Liver (tissue), 3 donors: ENCODE measurements around the gene BST1.

Experiments
- EGR1 ChIP-seq, 2 donors: IDR thresholded peaks; 2 replicates each; pipeline ENCODE4 v1.6.1; 2016 to 2018; ENCODE audit warnings: antibody characterized with exemption in 2 of 2, low read depth in 2 of 2
- FOXA1 ChIP-seq: IDR thresholded peaks from 2 replicates; pipeline ENCODE4 v1.6.1; 2016; ENCODE audit warnings: antibody characterized with exemption
- GABPA ChIP-seq, 2 donors: IDR thresholded peaks in 1 of 2; conservative IDR thresholded peaks in 1 of 2; 2 replicates each; pipeline ENCODE4 v1.6.1; 2016; ENCODE audit warnings: antibody characterized with exemption in 2 of 2, mild to moderate bottlenecking in 1 of 2, moderate library complexity in 1 of 2
- JUND ChIP-seq, 2 donors: IDR thresholded peaks; 2 replicates each; pipeline ENCODE4 v1.6.1; 2016; ENCODE audit warnings: antibody characterized with exemption in 2 of 2
- RAD21 ChIP-seq, 2 donors: IDR thresholded peaks; 2 replicates each; pipeline ENCODE4 v1.6.1; 2016; ENCODE audit warnings: antibody characterized with exemption in 2 of 2, mild to moderate bottlenecking in 2 of 2
- SP1 ChIP-seq: IDR thresholded peaks from 2 replicates; pipeline ENCODE4 v1.6.1; 2018; ENCODE audit warnings: antibody characterized with exemption, mild to moderate bottlenecking
- TAF1 ChIP-seq: conservative IDR thresholded peaks from 2 replicates; pipeline ENCODE4 v1.6.1; 2016; ENCODE audit warnings: antibody characterized with exemption, mild to moderate bottlenecking
- YY1 ChIP-seq: IDR thresholded peaks from 2 replicates; pipeline ENCODE4 v1.6.1; 2016; ENCODE audit warnings: antibody characterized with exemption, mild to moderate bottlenecking
- TF ChIP-seq, protein P1 (sequence below): fragments of 150-350 bp; IDR thresholded peaks from 2 replicates; pipeline ENCODE4 v1.5.1; 2017; ENCODE audit warnings: improper control_type of control experiment, low read depth, low read length; ENCODE audit not compliant: missing input control
- TF ChIP-seq, protein P2 (sequence below): IDR thresholded peaks from 2 replicates; pipeline ENCODE4 v1.6.1; 2016; ENCODE audit warnings: antibody characterized with exemption
- TF ChIP-seq, protein P3 (sequence below): IDR thresholded peaks from 2 replicates; pipeline ENCODE4 v1.6.1; 2016; ENCODE audit warnings: antibody characterized with exemption, mild to moderate bottlenecking
- TF ChIP-seq, protein P4 (sequence below): IDR thresholded peaks from 2 replicates; pipeline ENCODE4 v1.6.1; 2016; ENCODE audit warnings: antibody characterized with exemption
- donor health status: healthy.
- donor health status: healthy.

DNA sequence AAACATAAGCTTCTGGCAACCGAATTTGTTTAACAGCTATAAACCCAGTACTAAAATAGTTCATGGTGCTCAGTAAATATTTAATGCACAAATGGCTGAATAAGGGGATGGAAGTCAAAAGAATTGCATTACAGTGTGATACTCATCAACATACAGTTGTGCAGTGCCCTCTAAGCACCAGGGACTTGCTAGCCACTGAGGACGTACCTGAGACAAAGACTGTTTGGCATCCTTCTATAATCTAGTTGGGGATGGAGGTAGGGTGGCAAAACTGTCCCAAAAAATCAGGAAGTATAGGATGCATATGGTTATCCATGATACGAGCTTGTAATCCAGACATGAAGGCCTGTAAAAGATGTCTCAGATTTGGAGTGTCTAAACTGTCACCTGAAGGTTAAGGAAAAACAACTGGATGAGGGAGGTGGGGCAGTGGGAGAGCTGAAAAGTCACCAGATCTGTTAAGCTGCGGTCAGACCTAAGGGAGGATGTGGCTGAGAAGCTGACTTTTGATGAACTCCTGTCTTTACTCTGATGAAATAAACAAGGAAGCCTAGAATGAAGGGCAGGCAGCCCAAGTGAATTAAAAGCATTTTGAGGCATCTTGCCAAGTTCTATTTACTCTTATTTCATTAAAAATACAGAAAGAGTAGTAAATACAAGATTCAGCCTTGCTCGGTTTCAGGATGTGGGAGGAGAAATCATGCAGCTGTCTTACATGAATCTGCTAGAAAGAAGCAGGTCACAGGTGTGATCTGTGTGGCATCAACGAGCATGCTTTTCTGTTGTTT, 63.2 kb downstream of the BST1 start:
- no peak for TF ChIP-seq YY1
- TF ChIP-seq, protein P1, sequence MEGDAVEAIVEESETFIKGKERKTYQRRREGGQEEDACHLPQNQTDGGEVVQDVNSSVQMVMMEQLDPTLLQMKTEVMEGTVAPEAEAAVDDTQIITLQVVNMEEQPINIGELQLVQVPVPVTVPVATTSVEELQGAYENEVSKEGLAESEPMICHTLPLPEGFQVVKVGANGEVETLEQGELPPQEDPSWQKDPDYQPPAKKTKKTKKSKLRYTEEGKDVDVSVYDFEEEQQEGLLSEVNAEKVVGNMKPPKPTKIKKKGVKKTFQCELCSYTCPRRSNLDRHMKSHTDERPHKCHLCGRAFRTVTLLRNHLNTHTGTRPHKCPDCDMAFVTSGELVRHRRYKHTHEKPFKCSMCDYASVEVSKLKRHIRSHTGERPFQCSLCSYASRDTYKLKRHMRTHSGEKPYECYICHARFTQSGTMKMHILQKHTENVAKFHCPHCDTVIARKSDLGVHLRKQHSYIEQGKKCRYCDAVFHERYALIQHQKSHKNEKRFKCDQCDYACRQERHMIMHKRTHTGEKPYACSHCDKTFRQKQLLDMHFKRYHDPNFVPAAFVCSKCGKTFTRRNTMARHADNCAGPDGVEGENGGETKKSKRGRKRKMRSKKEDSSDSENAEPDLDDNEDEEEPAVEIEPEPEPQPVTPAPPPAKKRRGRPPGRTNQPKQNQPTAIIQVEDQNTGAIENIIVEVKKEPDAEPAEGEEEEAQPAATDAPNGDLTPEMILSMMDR = no peak
- no peak for TF ChIP-seq RAD21 (IDR thresholded peaks at IDR 0.05)
- TF ChIP-seq SP1 = no peak
- no peak for TF ChIP-seq TAF1
- no peak for TF ChIP-seq GABPA (IDR thresholded peaks at IDR 0.05 in 1 of 2, conservative IDR thresholded peaks at IDR 0.05 in 1 of 2)
- TF ChIP-seq, protein P2, sequence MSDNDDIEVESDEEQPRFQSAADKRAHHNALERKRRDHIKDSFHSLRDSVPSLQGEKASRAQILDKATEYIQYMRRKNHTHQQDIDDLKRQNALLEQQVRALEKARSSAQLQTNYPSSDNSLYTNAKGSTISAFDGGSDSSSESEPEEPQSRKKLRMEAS = no peak
- TF ChIP-seq, protein P3, sequence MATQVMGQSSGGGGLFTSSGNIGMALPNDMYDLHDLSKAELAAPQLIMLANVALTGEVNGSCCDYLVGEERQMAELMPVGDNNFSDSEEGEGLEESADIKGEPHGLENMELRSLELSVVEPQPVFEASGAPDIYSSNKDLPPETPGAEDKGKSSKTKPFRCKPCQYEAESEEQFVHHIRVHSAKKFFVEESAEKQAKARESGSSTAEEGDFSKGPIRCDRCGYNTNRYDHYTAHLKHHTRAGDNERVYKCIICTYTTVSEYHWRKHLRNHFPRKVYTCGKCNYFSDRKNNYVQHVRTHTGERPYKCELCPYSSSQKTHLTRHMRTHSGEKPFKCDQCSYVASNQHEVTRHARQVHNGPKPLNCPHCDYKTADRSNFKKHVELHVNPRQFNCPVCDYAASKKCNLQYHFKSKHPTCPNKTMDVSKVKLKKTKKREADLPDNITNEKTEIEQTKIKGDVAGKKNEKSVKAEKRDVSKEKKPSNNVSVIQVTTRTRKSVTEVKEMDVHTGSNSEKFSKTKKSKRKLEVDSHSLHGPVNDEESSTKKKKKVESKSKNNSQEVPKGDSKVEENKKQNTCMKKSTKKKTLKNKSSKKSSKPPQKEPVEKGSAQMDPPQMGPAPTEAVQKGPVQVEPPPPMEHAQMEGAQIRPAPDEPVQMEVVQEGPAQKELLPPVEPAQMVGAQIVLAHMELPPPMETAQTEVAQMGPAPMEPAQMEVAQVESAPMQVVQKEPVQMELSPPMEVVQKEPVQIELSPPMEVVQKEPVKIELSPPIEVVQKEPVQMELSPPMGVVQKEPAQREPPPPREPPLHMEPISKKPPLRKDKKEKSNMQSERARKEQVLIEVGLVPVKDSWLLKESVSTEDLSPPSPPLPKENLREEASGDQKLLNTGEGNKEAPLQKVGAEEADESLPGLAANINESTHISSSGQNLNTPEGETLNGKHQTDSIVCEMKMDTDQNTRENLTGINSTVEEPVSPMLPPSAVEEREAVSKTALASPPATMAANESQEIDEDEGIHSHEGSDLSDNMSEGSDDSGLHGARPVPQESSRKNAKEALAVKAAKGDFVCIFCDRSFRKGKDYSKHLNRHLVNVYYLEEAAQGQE = no peak
- no peak for TF ChIP-seq FOXA1
- TF ChIP-seq, protein P4, sequence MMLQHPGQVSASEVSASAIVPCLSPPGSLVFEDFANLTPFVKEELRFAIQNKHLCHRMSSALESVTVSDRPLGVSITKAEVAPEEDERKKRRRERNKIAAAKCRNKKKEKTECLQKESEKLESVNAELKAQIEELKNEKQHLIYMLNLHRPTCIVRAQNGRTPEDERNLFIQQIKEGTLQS = no peak
- no peak for TF ChIP-seq EGR1 (IDR thresholded peaks at IDR 0.05; ENCODE audit: low read depth in 2 of 2)
- no peak for TF ChIP-seq JUND (IDR thresholded peaks at IDR 0.05)
